ENCODE results near the gene A3GALT2. TPM values are rescaled to one million over a fixed set of nuclear protein-coding genes. Genes with fewer than 3 reads are reported as not detected.
A peak's percentile ranks its signal among the peaks of the same experiment; 100 is the strongest.

Gene A3GALT2
- total RNA-seq, 2 donors from 2014 or later, result not detected

DNA sequence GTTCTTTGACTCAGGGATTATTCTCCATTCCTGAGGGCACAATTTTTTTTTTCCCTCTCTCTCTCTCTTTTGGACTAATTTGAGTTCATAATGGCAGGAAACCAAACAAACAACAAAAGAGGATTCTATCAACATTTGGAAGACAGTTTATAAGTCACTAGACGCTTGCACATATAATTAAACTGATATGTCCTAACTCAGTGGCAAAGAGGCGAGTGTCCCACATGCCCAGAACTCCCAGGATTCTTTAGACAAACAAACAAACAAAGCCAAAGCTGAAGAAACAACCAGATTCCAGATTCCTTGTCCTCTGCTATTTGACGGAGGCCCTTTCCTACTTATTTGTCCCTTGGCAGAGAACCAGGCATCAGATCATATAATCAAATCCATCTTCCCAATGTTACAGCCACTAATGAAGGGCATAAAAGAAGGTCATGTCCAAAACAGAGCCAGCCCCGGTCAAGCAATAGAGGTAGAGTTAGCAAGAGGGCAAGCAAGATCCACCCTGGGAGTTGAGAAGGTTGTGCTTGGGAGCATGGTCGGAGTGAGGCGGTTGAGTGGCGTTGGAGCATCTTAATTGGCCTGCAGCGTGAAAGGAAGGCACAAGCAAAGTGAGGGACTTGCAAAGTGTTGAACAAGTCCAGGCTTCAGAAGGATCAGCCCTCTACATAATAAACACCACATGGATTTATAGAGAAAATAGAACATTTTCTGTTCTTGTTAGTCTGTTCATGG lies 34.3 kb downstream of the A3GALT2 start:
- Mint-ChIP-seq H3K27ac (no peak overlapping the region), H3K4me3 (no peak overlapping the region), H3K9me3 (peaks cover 0 to 2% of the 10 kb centered on the region in 2 donors), H3K36me3 (ENCODE audit: insufficient read depth in 2 of 2) (peaks cover 2 to 9% of the 10 kb centered on the region in 2 donors), H3K4me1 (ENCODE audit: low read depth) (no peaks in the 10 kb centered on the region), H3K27me3 (ENCODE audit: low read depth) (no peaks in the 10 kb centered on the region)
- DNase-seq, result no peak
- no peak for ATAC-seq (replicated peaks in 1 of 2)

DNA sequence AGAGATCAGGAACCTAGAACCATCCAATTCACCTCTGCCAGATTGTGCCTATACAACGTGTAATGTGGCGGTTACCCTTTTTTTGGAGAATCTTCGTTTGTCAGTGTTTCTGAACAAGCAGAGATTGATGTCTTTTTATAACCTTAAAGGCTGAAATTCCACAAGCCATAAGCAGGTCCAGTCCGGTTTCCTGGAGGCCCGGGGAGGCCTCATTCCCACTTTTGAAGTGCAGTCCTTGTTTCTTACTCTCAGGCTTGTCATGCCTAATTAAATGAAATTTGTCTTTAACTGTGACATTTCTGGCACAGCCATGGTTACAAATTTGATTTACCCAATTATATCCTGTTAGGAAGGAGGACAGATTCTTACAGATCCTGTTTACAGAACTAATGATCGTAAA lies 36.8 kb downstream of the A3GALT2 start:
- ATAC-seq (replicated peaks in 1 of 2), result no peak
- no peaks in the 10 kb centered on the region for H3K9me3 Mint-ChIP-seq
- H3K27me3 Mint-ChIP-seq (ENCODE audit: low read depth), result no peaks in the 10 kb centered on the region
- no peak overlapping the region for H3K4me3 Mint-ChIP-seq
- no peak overlapping the region for H3K27ac Mint-ChIP-seq
- H3K36me3 Mint-ChIP-seq (ENCODE audit: insufficient read depth in 2 of 2), result peaks cover 0 to 10% of the 10 kb centered on the region in 2 donors
- DNase-seq, result no peak
- no peaks in the 10 kb centered on the region for H3K4me1 Mint-ChIP-seq (ENCODE audit: low read depth)

GRCh38 chr1:33282791-33283190 lies 38.1 kb downstream of the A3GALT2 start:
- H3K9me3 Mint-ChIP-seq, result no peaks in the 10 kb centered on the region
- no peaks in the 10 kb centered on the region for H3K4me1 Mint-ChIP-seq (ENCODE audit: low read depth)
- DNase-seq, result no peak
- peaks cover 0 to 9% of the 10 kb centered on the region in 2 donors for H3K36me3 Mint-ChIP-seq (ENCODE audit: insufficient read depth in 2 of 2)
- H3K27ac Mint-ChIP-seq, result no peak overlapping the region
- ATAC-seq (replicated peaks in 1 of 2), result no peak
- no peak overlapping the region for H3K4me3 Mint-ChIP-seq
- no peaks in the 10 kb centered on the region for H3K27me3 Mint-ChIP-seq (ENCODE audit: low read depth)

DNA sequence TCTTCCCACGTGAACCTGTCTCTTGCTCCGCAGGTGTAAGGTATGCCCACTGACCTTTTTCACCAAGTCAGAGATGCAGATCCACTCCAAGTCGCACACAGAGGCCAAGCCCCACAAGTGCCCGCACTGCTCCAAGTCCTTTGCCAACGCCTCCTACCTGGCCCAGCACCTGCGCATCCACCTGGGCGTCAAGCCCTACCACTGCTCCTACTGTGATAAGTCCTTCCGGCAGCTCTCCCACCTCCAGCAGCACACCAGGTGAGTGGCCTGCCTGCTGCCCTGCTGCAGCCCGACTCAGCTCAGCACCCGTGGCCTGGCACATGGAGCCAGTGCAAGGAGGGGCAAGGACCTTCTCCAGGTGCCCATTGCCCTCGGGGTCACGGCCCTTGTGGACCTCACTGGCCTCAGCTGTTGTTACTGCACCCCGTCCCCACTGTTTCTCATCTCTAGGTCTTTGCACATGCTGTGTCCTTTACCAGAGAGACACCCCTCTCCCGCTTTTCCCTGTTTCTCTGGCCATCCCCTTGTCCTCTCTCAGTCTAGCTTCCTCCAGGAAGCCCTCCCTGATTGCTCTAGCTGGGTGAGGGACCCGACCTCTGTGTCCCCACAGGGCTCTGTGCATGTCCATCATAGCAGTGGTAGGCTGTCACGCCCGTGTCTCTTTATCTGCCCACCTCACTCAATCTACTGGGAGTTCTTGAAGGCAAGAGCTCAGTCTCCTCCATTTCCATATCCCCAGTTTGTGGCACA lies 39.2 kb downstream of the A3GALT2 start:
- DNase-seq, result no peak
- peaks cover 0 to 9% of the 10 kb centered on the region in 2 donors for H3K36me3 Mint-ChIP-seq (ENCODE audit: insufficient read depth in 2 of 2)
- H3K27ac Mint-ChIP-seq, result no peak overlapping the region
- H3K27me3 Mint-ChIP-seq (ENCODE audit: low read depth), result no peaks in the 10 kb centered on the region
- ATAC-seq (replicated peaks in 1 of 2), result no peak
- H3K4me3 Mint-ChIP-seq, result no peak overlapping the region
- no peaks in the 10 kb centered on the region for H3K4me1 Mint-ChIP-seq (ENCODE audit: low read depth)
- no peaks in the 10 kb centered on the region for H3K9me3 Mint-ChIP-seq

- Mint-ChIP-seq H3K27ac (no peak overlapping the region), H3K9me3 (no peaks in the 10 kb centered on the region), H3K4me3 (no peak overlapping the region), H3K36me3 (ENCODE audit: insufficient read depth in 2 of 2) (peaks cover 0 to 9% of the 10 kb centered on the region in 2 donors), H3K27me3 (ENCODE audit: low read depth) (no peaks in the 10 kb centered on the region), H3K4me1 (ENCODE audit: low read depth) (no peaks in the 10 kb centered on the region)
- no peak for ATAC-seq (replicated peaks in 1 of 2)
- no peak for DNase-seq
Observed at GRCh38 chr1:33280091-33280661, 40.7 kb downstream of the A3GALT2 start.

DNA sequence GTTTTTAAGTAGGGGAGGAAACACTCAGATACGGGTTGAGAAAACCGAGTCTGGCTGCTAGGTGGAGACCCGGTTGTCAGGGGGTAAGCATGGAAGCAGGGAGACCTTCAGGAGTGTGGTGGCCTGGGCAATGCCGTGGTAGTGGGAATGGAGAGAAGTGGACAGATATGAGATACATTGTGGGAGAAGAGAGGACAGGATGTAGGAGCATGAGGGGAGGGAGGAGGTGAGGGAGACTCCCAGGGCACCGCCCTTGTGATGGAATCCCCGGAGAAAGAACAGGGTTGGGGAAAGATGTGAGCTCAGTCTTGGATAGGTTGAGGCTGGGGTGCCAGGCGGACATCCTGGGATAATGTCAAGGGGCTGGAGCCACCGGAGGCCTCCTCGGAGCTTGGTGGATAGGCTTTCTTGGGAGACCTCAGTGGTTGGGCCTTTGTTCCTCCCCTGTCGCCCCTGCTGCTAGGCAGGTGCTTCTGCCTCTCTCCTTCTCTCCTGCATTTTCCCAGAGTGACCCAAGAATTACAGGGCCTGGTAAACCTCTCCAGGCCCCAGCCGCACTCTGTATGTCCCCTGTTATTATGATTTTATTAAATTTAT lies 43.3 kb downstream of the A3GALT2 start:
- no peak overlapping the region for H3K27ac Mint-ChIP-seq
- no peaks in the 10 kb centered on the region for H3K27me3 Mint-ChIP-seq (ENCODE audit: low read depth)
- no peaks in the 10 kb centered on the region for H3K9me3 Mint-ChIP-seq
- peaks cover 18% of the 10 kb centered on the region for H3K4me1 Mint-ChIP-seq (ENCODE audit: low read depth)
- DNase-seq (no peak), ATAC-seq (replicated peaks in 1 of 2) (no peak)
- peaks cover 0 to 7% of the 10 kb centered on the region in 2 donors for H3K36me3 Mint-ChIP-seq (ENCODE audit: insufficient read depth in 2 of 2)
- H3K4me3 Mint-ChIP-seq, result no peak overlapping the region

- Mint-ChIP-seq H3K4me1 (ENCODE audit: low read depth) (peaks cover 19% of the 10 kb centered on the region), H3K4me3 (no peak overlapping the region), H3K27ac (no peak overlapping the region), H3K9me3 (no peaks in the 10 kb centered on the region), H3K27me3 (ENCODE audit: low read depth) (no peaks in the 10 kb centered on the region), H3K36me3 (ENCODE audit: insufficient read depth in 2 of 2) (peaks cover 0 to 4% of the 10 kb centered on the region in 2 donors)
- ATAC-seq (replicated peaks in 1 of 2), result no peak
- DNase-seq, result no peak
Observed at GRCh38 chr1:33276573-33277298, 44.2 kb downstream of the A3GALT2 start.

GRCh38 chr1:33275706-33276572 lies 45.0 kb downstream of the A3GALT2 start:
- ATAC-seq (replicated peaks in 1 of 2), result no peak
- no peaks in the 10 kb centered on the region for H3K27me3 Mint-ChIP-seq (ENCODE audit: low read depth)
- no peak overlapping the region for H3K4me3 Mint-ChIP-seq
- H3K9me3 Mint-ChIP-seq, result no peaks in the 10 kb centered on the region
- peaks cover 19% of the 10 kb centered on the region for H3K4me1 Mint-ChIP-seq (ENCODE audit: low read depth)
- H3K36me3 Mint-ChIP-seq (ENCODE audit: insufficient read depth in 2 of 2), result peaks cover 0 to 2% of the 10 kb centered on the region in 2 donors
- H3K27ac Mint-ChIP-seq, result no peak overlapping the region
- DNase-seq, result no peak

GRCh38 chr1:33275195-33275594 lies 45.7 kb downstream of the A3GALT2 start:
- Mint-ChIP-seq H3K36me3 (ENCODE audit: insufficient read depth in 2 of 2) (peaks cover 0 to 2% of the 10 kb centered on the region in 2 donors), H3K27ac (no peak overlapping the region), H3K27me3 (ENCODE audit: low read depth) (no peaks in the 10 kb centered on the region), H3K4me3 (no peak overlapping the region), H3K4me1 (ENCODE audit: low read depth) (peaks cover 19% of the 10 kb centered on the region), H3K9me3 (no peaks in the 10 kb centered on the region)
- ATAC-seq (replicated peaks in 1 of 2) (no peak), DNase-seq (no peak)

DNA sequence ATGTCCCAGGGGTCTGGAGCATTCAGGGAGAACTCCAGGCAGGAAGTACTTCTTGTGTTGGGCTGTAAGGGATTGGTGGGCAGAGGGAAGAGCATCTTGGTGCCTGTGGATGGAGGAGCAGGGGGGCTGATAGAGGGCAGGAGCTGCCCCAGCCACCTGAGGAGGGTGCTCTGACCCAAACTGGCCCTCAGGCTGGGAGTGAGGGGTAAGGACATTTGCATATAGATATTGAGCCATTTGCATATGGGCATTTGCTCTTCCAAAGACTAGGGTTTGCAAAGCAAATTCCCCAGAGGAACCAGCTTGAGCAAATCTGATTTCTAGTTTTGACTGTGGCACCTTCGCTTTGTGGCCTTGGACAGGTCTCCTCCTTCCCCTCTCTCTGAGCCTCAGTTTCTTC lies 46.5 kb downstream of the A3GALT2 start:
- H3K4me1 Mint-ChIP-seq (ENCODE audit: low read depth), result peaks cover 19% of the 10 kb centered on the region
- peak overlapping the region; percentile 46 for H3K27ac Mint-ChIP-seq
- H3K36me3 Mint-ChIP-seq (ENCODE audit: insufficient read depth in 2 of 2), result no peaks in the 10 kb centered on the region
- H3K27me3 Mint-ChIP-seq (ENCODE audit: low read depth), result no peaks in the 10 kb centered on the region
- ATAC-seq (replicated peaks in 1 of 2) (no peak), DNase-seq (no peak)
- no peaks in the 10 kb centered on the region for H3K9me3 Mint-ChIP-seq
- H3K4me3 Mint-ChIP-seq, result no peak overlapping the region

- Mint-ChIP-seq H3K9me3 (no peaks in the 10 kb centered on the region), H3K27ac (no peak overlapping the region), H3K4me3 (no peak overlapping the region), H3K36me3 (ENCODE audit: insufficient read depth in 2 of 2) (no peaks in the 10 kb centered on the region), H3K4me1 (ENCODE audit: low read depth) (peaks cover 19% of the 10 kb centered on the region), H3K27me3 (ENCODE audit: low read depth) (no peaks in the 10 kb centered on the region)
- no peak for ATAC-seq (replicated peaks in 1 of 2)
- no peak for DNase-seq
Observed at GRCh38 chr1:33273961-33274371, 46.9 kb downstream of the A3GALT2 start.

DNA sequence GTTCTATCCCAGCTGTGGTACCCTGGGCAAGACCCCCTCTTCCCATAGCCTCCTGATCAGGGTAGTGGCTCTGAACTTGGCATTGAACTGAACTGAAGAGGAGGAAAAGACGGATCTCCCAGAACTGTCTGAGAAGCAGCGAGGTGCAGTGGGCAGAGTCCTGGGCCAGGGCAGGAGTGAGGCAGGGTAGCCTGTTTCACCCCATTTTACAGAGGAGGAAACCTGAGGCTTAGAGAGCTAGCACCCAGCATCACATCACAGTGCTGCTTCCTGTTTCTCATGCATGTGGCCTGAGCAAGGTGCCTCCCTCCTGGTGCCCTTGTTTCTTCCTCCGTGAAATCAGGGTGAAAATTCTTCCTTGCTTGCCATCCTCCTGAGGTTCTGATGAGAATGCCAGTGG lies 47.5 kb downstream of the A3GALT2 start:
- peak in 1 of 2 donors; percentile 52 for ATAC-seq (replicated peaks in 1 of 2)
- Mint-ChIP-seq H3K4me3 (no peak overlapping the region), H3K27ac (peak overlapping the region; percentile 78), H3K36me3 (ENCODE audit: insufficient read depth in 2 of 2) (no peaks in the 10 kb centered on the region), H3K9me3 (no peaks in the 10 kb centered on the region), H3K4me1 (ENCODE audit: low read depth) (peaks cover 19% of the 10 kb centered on the region), H3K27me3 (ENCODE audit: low read depth) (no peaks in the 10 kb centered on the region)
- DNase-seq, result no peak

Data from activated T-cell treated with anti-CD3 and anti-CD28 coated beads, Interleukin-2, amount 50 U/mL, for 72 hours (primary cell).